Activated CD4-positive, alpha-beta memory T cell treated with anti-CD3 and anti-CD28 coated beads for 36 hours (primary cell): Measurements from ENCODE around the gene SPATS2L. TPM values are rescaled to one million over a fixed set of nuclear protein-coding genes. Genes with fewer than 3 reads are reported as not detected.

Source experiments
- CTCF ChIA-PET: fragments of 350-600 bp; sonication (Branson Sonifier 250); formaldehyde crosslinking; loops from one replicate; lab custom pipeline; 2021; ENCODE audit warnings: antibody characterized with exemption, inconsistent platforms; lab: Charles Lee
- POLR2A ChIA-PET: fragments of 350-600 bp; sonication (Branson Sonifier 250); formaldehyde crosslinking; loops from one replicate; lab custom pipeline; 2021; ENCODE audit warnings: antibody characterized with exemption; lab: Charles Lee
- DNase-seq: peaks from one replicate; pipeline ENCODE4 v3.0.0-alpha.2; 2020
- H3K27ac Mint-ChIP-seq: one replicate; pipeline ENCODE4 v1.8.0; 2021; ENCODE audit warnings: mixed read lengths
- H3K27me3 Mint-ChIP-seq: one replicate; pipeline ENCODE4 v1.8.0; 2021; ENCODE audit warnings: mixed read lengths
- H3K36me3 Mint-ChIP-seq: one replicate; pipeline ENCODE4 v1.8.0; 2021; ENCODE audit warnings: mixed read lengths
- H3K4me1 Mint-ChIP-seq: one replicate; pipeline ENCODE4 v1.8.0; 2021; ENCODE audit warnings: low read depth, mixed read lengths
- H3K4me3 Mint-ChIP-seq: one replicate; pipeline ENCODE4 v1.8.0; 2021; ENCODE audit warnings: mild to moderate bottlenecking, mixed read lengths
- H3K9me3 Mint-ChIP-seq: one replicate; pipeline ENCODE4 v1.8.0; 2021; ENCODE audit warnings: mixed read lengths
- intact Hi-C: fragments of 100-400 bp; cut with micrococcal nuclease; formaldehyde crosslinking; loops from one replicate; pipeline ENCODE4 v1.15.1; 2023
- total RNA-seq, 2 experiments: library from RNA; stranded (reverse); gene quantifications; one replicate each; pipeline ENCODE4 v1.2.3, GENCODE V29; 2021

SPATS2L gene
- total RNA-seq, 2 experiments from 2014 or later = 25.4 to 28.8 TPM

GRCh38 chr2:200357845-200358244, 51.4 kb downstream of the SPATS2L start:
- intact Hi-C loops = no loop called here
- POLR2A ChIA-PET = no interaction called here

GRCh38 chr2:200359552-200359951, 53.1 kb downstream of the SPATS2L start:
- Mint-ChIP-seq H3K27ac (no peak overlapping the region), H3K27me3 (no peaks in the 10 kb centered on the region), H3K9me3 (no peaks in the 10 kb centered on the region), H3K4me3 (no peak overlapping the region), H3K36me3 (no peaks in the 10 kb centered on the region), H3K4me1 (no peaks in the 10 kb centered on the region)
- ChIA-PET POLR2A (no interaction called here), CTCF (no interaction called here)
- intact Hi-C loops = no loop called here
- no peak for DNase-seq

More at GRCh38 chr2:200357845-200358244, 51.4 kb downstream of the SPATS2L start:
- Mint-ChIP-seq H3K27ac (no peak overlapping the region), H3K4me1 (no peaks in the 10 kb centered on the region), H3K27me3 (no peaks in the 10 kb centered on the region), H3K9me3 (no peaks in the 10 kb centered on the region), H3K4me3 (no peak overlapping the region), H3K36me3 (no peaks in the 10 kb centered on the region)
- CTCF ChIA-PET = interaction anchor here (0.7 to 1.4 kb wide), 2 partner anchors 15 to 123 kb away, joined by 3 read pairs; no protein-coding TSS in a partner anchor
- DNase-seq = no peak

GRCh38 chr2:200360364-200360763, 53.9 kb downstream of the SPATS2L start:
- Mint-ChIP-seq H3K4me3 (no peak overlapping the region), H3K27me3 (no peaks in the 10 kb centered on the region), H3K9me3 (no peaks in the 10 kb centered on the region), H3K36me3 (no peaks in the 10 kb centered on the region), H3K27ac (no peak overlapping the region), H3K4me1 (no peaks in the 10 kb centered on the region)
- ChIA-PET POLR2A (no interaction called here), CTCF (no interaction called here)
- intact Hi-C loops = no loop called here
- DNase-seq = no peak

DNA sequence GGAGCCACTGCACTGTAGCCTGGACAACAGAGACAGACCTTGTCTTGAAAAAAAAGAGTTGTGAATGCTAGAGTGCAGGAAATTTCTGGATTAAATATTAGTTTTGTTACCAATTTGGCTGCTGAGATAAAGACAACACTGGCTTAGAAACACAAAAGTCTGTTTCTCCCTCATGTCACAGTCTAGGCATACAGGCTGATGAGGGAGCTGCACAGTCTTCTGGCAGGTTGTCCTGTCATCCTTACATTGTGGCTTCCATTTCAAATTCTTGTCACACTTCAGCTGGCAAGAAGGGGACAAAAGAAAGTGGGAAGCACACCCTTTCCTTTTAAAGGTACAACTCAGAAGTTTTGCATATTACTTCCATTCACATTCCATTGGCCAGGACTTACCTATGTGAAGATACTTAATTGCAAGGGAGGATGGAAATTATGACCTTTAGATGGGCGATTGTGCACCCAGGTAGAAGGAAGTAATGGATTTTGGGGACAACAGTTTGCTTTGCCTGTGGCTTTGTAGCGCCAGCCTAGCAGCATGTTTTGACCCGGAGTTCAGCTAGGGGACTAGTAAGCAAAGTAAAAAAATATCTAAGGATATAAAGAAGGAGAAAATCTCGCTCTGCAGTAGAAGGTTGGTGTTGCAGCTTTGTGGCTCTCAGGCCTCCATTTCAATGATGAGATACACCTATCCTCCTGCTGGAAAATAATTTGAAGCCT, 55.9 kb downstream of the SPATS2L start:
- Mint-ChIP-seq H3K36me3 (no peaks in the 10 kb centered on the region), H3K4me3 (no peak overlapping the region), H3K4me1 (no peaks in the 10 kb centered on the region), H3K9me3 (no peaks in the 10 kb centered on the region), H3K27me3 (peaks cover 3% of the 10 kb centered on the region), H3K27ac (no peak overlapping the region)
- intact Hi-C loops = no loop called here
- DNase-seq = no peak
- CTCF ChIA-PET = no interaction called here
- POLR2A ChIA-PET = no interaction called here

DNA sequence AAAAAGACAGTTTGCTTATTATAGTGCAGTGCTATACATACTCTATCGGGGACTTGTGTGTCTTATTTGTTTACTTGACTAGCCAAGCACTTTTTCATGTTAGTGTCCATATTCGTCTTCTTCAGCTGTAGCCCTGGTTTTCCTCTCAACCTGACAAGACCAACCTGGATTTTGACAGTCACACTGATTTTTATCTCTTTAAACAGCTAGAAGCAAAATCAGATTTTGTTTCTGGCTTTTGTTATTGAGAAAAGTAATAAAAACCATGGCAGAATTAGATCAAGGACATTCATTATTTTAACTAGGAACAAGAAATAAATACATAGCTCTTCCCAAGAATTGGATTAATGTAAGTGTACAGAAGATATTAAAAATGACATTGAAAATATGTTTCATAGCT, 56.8 kb downstream of the SPATS2L start:
- POLR2A ChIA-PET = no interaction called here
- Mint-ChIP-seq H3K4me1 (no peaks in the 10 kb centered on the region), H3K36me3 (no peaks in the 10 kb centered on the region), H3K27me3 (peaks cover 4% of the 10 kb centered on the region), H3K27ac (no peak overlapping the region), H3K4me3 (no peak overlapping the region), H3K9me3 (no peaks in the 10 kb centered on the region)
- CTCF ChIA-PET = no interaction called here
- no peak for DNase-seq
- intact Hi-C loops = no loop called here

- intact Hi-C loops = no loop called here
- H3K36me3 Mint-ChIP-seq = no peaks in the 10 kb centered on the region
- H3K4me1 Mint-ChIP-seq = no peaks in the 10 kb centered on the region
- no peak for DNase-seq
- H3K27ac Mint-ChIP-seq = no peak overlapping the region
- ChIA-PET POLR2A (no interaction called here), CTCF (no interaction called here)
- peaks cover 4% of the 10 kb centered on the region for H3K27me3 Mint-ChIP-seq
- H3K9me3 Mint-ChIP-seq = no peaks in the 10 kb centered on the region
- no peak overlapping the region for H3K4me3 Mint-ChIP-seq
Measured at GRCh38 chr2:200364142-200364541, 57.6 kb downstream of the SPATS2L start.

- no peaks in the 10 kb centered on the region for H3K9me3 Mint-ChIP-seq
- no peaks in the 10 kb centered on the region for H3K36me3 Mint-ChIP-seq
- no peak overlapping the region for H3K4me3 Mint-ChIP-seq
- intact Hi-C loops = no loop called here
- H3K4me1 Mint-ChIP-seq = no peaks in the 10 kb centered on the region
- peaks cover 4% of the 10 kb centered on the region for H3K27me3 Mint-ChIP-seq
- no peak overlapping the region for H3K27ac Mint-ChIP-seq
- ChIA-PET POLR2A (no interaction called here), CTCF (no interaction called here)
- DNase-seq = no peak
Measured at GRCh38 chr2:200364620-200365019, 58.1 kb downstream of the SPATS2L start.

DNA sequence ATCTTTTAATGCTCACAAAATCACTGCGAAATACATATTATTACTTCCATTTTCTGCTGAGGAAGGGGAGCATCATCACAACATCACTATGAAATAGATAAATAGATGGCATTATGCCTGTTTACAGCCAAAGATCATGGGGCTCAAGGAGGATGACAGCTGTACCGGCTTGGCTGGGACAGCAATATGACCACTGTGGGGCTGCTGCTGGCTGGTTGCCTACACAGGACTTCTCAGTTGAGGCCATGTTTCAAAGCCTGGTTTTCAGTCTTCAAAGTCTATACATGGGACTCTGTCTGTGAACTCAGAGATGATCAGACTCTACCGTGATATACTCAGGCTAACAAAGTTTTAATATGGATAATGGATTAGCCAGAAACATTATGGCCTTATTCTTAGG, 58.7 kb downstream of the SPATS2L start:
- H3K36me3 Mint-ChIP-seq = no peaks in the 10 kb centered on the region
- intact Hi-C loops = no loop called here
- H3K4me1 Mint-ChIP-seq = no peaks in the 10 kb centered on the region
- ChIA-PET CTCF (no interaction called here), POLR2A (no interaction called here)
- no peak for DNase-seq
- H3K27ac Mint-ChIP-seq = no peak overlapping the region
- no peak overlapping the region for H3K4me3 Mint-ChIP-seq
- H3K9me3 Mint-ChIP-seq = no peaks in the 10 kb centered on the region
- peaks cover 4% of the 10 kb centered on the region for H3K27me3 Mint-ChIP-seq

DNA sequence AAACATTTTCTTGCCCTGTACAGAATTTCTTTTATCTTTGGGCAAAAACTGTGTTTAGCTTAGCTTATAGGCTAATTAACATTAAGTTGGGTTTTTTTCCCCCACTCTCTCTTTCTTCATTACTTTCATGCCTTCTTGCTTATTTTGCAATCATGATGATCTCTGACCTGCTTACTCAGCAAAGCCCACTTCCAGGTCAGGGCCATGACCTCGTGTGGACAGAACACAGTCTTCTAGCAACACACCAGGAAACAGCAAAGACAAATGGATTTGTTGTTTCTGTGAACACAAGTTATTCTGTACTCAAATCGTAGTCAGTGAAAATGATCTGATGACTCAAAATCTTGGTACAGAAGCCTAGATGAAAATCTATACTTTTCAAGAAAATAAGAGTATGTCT, 60.7 kb downstream of the SPATS2L start:
- Mint-ChIP-seq H3K4me3 (no peak overlapping the region), H3K4me1 (no peaks in the 10 kb centered on the region), H3K27me3 (peaks cover 4% of the 10 kb centered on the region), H3K27ac (no peak overlapping the region), H3K9me3 (no peaks in the 10 kb centered on the region), H3K36me3 (no peaks in the 10 kb centered on the region)
- CTCF ChIA-PET = no interaction called here
- intact Hi-C loops = no loop called here
- POLR2A ChIA-PET = no interaction called here
- DNase-seq = no peak

GRCh38 chr2:200369886-200370285, 63.4 kb downstream of the SPATS2L start:
- POLR2A ChIA-PET = no interaction called here
- Mint-ChIP-seq H3K4me3 (no peak overlapping the region), H3K4me1 (peaks cover 18% of the 10 kb centered on the region), H3K36me3 (no peaks in the 10 kb centered on the region), H3K9me3 (no peaks in the 10 kb centered on the region), H3K27ac (no peak overlapping the region), H3K27me3 (peaks cover 4% of the 10 kb centered on the region)
- CTCF ChIA-PET = no interaction called here
- intact Hi-C loops = loop anchor here (5.0 kb wide), 1 partner anchor 48 kb away; no protein-coding TSS in a partner anchor
- DNase-seq = no peak

GRCh38 chr2:200373231-200373630, 66.7 kb downstream of the SPATS2L start:
- Mint-ChIP-seq H3K9me3 (no peaks in the 10 kb centered on the region), H3K36me3 (no peaks in the 10 kb centered on the region), H3K4me3 (no peak overlapping the region), H3K27me3 (no peaks in the 10 kb centered on the region), H3K27ac (no peak overlapping the region), H3K4me1 (peaks cover 40% of the 10 kb centered on the region)
- POLR2A ChIA-PET = interaction anchor here (0.5 to 1.8 kb wide), 4 partner anchors 49 to 123 kb away, joined by 3 to 10 read pairs (median 5); partner anchors contain the start of gene SPATS2L
- intact Hi-C loops = loop anchor here (5.0 kb wide), 1 partner anchor 51 kb away; no protein-coding TSS in a partner anchor
- no peak for DNase-seq
- CTCF ChIA-PET = interaction anchor here (1.3 kb wide), 1 partner anchor 109 kb away, joined by 4 read pairs; no protein-coding TSS in a partner anchor

DNA sequence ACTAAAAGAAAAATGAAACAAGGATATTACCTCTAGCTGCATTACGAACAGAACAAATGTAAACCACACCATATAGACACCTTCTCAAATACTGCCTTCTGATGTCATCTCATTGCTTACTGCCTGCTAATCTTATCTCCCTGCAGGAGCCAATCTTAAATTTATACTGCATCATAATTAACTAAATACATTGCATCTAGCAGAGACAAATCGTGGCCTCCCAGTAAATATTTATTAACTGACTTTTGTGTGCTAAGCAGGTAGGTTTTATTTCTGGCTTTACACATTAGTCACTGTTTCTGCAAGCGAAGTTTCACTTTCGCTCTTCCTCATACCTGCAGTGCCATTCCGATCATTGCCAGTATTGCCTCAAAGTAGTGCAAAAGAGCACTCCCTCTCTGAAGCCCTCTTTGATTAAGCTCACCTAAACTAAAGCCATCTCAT, 67.5 kb downstream of the SPATS2L start:
- no peaks in the 10 kb centered on the region for H3K36me3 Mint-ChIP-seq
- DNase-seq = peak; percentile 57
- ChIA-PET CTCF (interaction anchor here (0.9 to 1.3 kb wide), 5 partner anchors 64 to 110 kb away, joined by 3 to 4 read pairs (median 3); no protein-coding TSS in a partner anchor), POLR2A (interaction anchor here (1.0 to 1.8 kb wide), 2 partner anchors 68 to 81 kb away, joined by 3 to 10 read pairs; partner anchors contain the start of gene SPATS2L)
- intact Hi-C loops = loop anchor here (1.0 to 5.0 kb wide), 7 partner anchors 9 to 396 kb away; partner anchors contain the start of gene SPATS2L
- H3K4me3 Mint-ChIP-seq = peak overlapping the region; percentile 64
- H3K27ac Mint-ChIP-seq = peak overlapping the region; percentile 63
- peaks cover 40% of the 10 kb centered on the region for H3K4me1 Mint-ChIP-seq
- H3K27me3 Mint-ChIP-seq = no peaks in the 10 kb centered on the region
- H3K9me3 Mint-ChIP-seq = no peaks in the 10 kb centered on the region
